SK-N-SH (cell line): Measurements from ENCODE around the gene UBE2E1. TPM values are rescaled to one million over a fixed set of nuclear protein-coding genes. Genes with fewer than 3 reads are reported as not detected.

Source experiments
- CTCF ChIA-PET: fragments of 300-600, 350-600 bp; formaldehyde crosslinking; extraction: SDS; loops from one replicate; lab custom pipeline; 2021; lab: Yijun Ruan, JAX
- POLR2A ChIA-PET: fragments of 350-600 bp; sonication (Branson Sonifier 250); formaldehyde crosslinking; extraction: SDS; loops from one replicate; lab custom pipeline; 2020; ENCODE audit warnings: antibody characterized with exemption, inconsistent platforms; lab: Yijun Ruan, JAX
- DNase-seq: peaks from one replicate; pipeline ENCODE4 v3.0.0; 2012
- H2AFZ ChIP-seq: fragments of 200-600 bp; sonication (generic); 2 replicates; pipeline ENCODE4 v1.8.1; 2016; ENCODE audit warnings: antibody characterized with exemption, mild to moderate bottlenecking, low read depth
- H3F3A ChIP-seq: fragments of 200-600 bp; sonication (generic); replicated peaks from 2 replicates; pipeline ENCODE3; 2016; ENCODE audit warnings: antibody characterized with exemption, mild to moderate bottlenecking; ENCODE audit not compliant: insufficient read depth
- H3K27ac ChIP-seq, 2 experiments: fragments of 200-500 bp in 1 of 2; fragments of 200-600 bp in 1 of 2; sonication (Bioruptor generic) in 1 of 2; sonication (generic), shearing (Covaris generic) in 1 of 2; 2 replicates each; pipeline versions ENCODE4 v1.5.1 to v1.6.1; 2014 to 2016; ENCODE audit warnings: low read depth in 2 of 2, inconsistent platforms in 1 of 2, low read length in 1 of 2, mild to moderate bottlenecking in 1 of 2, mixed read lengths in 1 of 2
- H3K27me3 ChIP-seq: fragments of 200-600 bp; sonication (generic), shearing (Covaris generic); 2 replicates; pipeline ENCODE4 v1.6.1; 2016; ENCODE audit warnings: mixed run types; ENCODE audit not compliant: insufficient read depth
- H3K36me3 ChIP-seq, 2 experiments: fragments of 200-500 bp in 1 of 2; fragments of 200-600 bp in 1 of 2; sonication (Bioruptor generic) in 1 of 2; sonication (generic) in 1 of 2; replicated peaks in 1 of 2; 2 replicates each; pipeline versions ENCODE3 to v1.5.1; 2014 to 2016; ENCODE audit warnings: low read length in 1 of 2, mild to moderate bottlenecking in 1 of 2; ENCODE audit not compliant: insufficient read depth in 2 of 2, control insufficient read depth in 1 of 2
- H3K4me1 ChIP-seq, 2 experiments: fragments of 200-500 bp in 1 of 2; fragments of 200-600 bp in 1 of 2; sonication (Bioruptor generic) in 1 of 2; sonication (generic), shearing (Covaris generic) in 1 of 2; 2 replicates each; pipeline versions ENCODE4 v1.5.1 to v1.6.1; 2014 to 2016; ENCODE audit warnings: low read depth in 1 of 2, low read length in 1 of 2, mixed run types in 1 of 2; ENCODE audit not compliant: insufficient read depth in 2 of 2, control insufficient read depth in 1 of 2
- H3K4me2 ChIP-seq: fragments of 200-600 bp; sonication (generic), shearing (Covaris generic); 2 replicates; pipeline ENCODE4 v1.6.1; 2017; ENCODE audit warnings: mixed run types
- H3K4me3 ChIP-seq, 2 experiments: fragments of 200-500 bp in 1 of 2; fragments of 200-600 bp in 1 of 2; sonication (Bioruptor generic) in 1 of 2; sonication (generic), shearing (Covaris generic) in 1 of 2; 2 replicates each; pipeline versions ENCODE4 v1.5.1 to v1.8.1; 2014 to 2016; ENCODE audit warnings: low read depth in 2 of 2, inconsistent platforms in 1 of 2, low read length in 1 of 2, mild to moderate bottlenecking in 1 of 2, mixed read lengths in 1 of 2, moderate library complexity in 1 of 2
- H3K79me2 ChIP-seq: fragments of 200-600 bp; sonication (generic); 2 replicates; pipeline ENCODE4 v1.8.1; 2017; ENCODE audit warnings: mild to moderate bottlenecking; ENCODE audit not compliant: insufficient read depth
- H3K9ac ChIP-seq: fragments of 200-600 bp; sonication (generic); 2 replicates; pipeline ENCODE4 v1.6.1; 2017; ENCODE audit warnings: mixed run types
- H3K9me2 ChIP-seq: fragments of 200-600 bp; sonication (generic); 2 replicates; pipeline ENCODE4 v1.6.1; 2017; ENCODE audit warnings: mixed run types
- H3K9me3 ChIP-seq: fragments of 200-600 bp; sonication (generic); 2 replicates; pipeline ENCODE4 v1.6.1; 2017; ENCODE audit warnings: mixed run types, mild to moderate bottlenecking, moderate library complexity
- H4K20me1 ChIP-seq: fragments of 200-600 bp; sonication (generic); 2 replicates; pipeline ENCODE4 v1.6.1; 2017; ENCODE audit warnings: mild to moderate bottlenecking, mixed run types; ENCODE audit not compliant: insufficient read depth
- FOSL2 ChIP-seq: IDR thresholded peaks from 2 replicates; pipeline ENCODE4 v1.4.0; 2012; ENCODE audit warnings: low read depth, mild to moderate bottlenecking, moderate library complexity, borderline replicate concordance
- FOXJ3 ChIP-seq: sonication (generic); formaldehyde crosslinking; IDR thresholded peaks from 2 replicates; pipeline ENCODE4 v1.5.1; 2020; ENCODE audit warnings: mild to moderate bottlenecking, missing genetic modification reagents
- GABPA ChIP-seq: IDR thresholded peaks from 2 replicates; pipeline ENCODE4 v1.4.0; 2012; ENCODE audit warnings: low read depth, mild to moderate bottlenecking
- GATA2 ChIP-seq: sonication (generic); formaldehyde crosslinking; IDR thresholded peaks from 2 replicates; pipeline ENCODE4 v1.5.0; 2020; ENCODE audit warnings: mild to moderate bottlenecking, missing genetic modification reagents
- IRF3 ChIP-seq: fragments of 150-350 bp; IDR thresholded peaks from 2 replicates; pipeline ENCODE4 v1.6.1; 2016; ENCODE audit warnings: mild to moderate bottlenecking, low read depth, low read length
- NRF1 ChIP-seq: IDR thresholded peaks from 2 replicates; pipeline ENCODE4 v1.6.1; 2012; ENCODE audit warnings: low read depth, mild to moderate bottlenecking, low read length
- PBX3 ChIP-seq: IDR thresholded peaks from 2 replicates; pipeline ENCODE4; 2012
- POLR2AphosphoS5 ChIP-seq: IDR thresholded peaks from 2 replicates; pipeline ENCODE4 v1.6.1; 2012; ENCODE audit warnings: low read depth, low read length
- RAD21 ChIP-seq: IDR thresholded peaks from 2 replicates; pipeline ENCODE4 v1.6.1; 2012; ENCODE audit warnings: mild to moderate bottlenecking, low read length
- RFX5 ChIP-seq: IDR thresholded peaks from 2 replicates; pipeline ENCODE4 v1.6.1; 2012; ENCODE audit warnings: mild to moderate bottlenecking, improper control_type of control experiment, low read length
- SMC3 ChIP-seq: IDR thresholded peaks from 2 replicates; pipeline ENCODE4 v1.6.1; 2012; ENCODE audit warnings: low read depth, low read length, improper control_type of control experiment
- TAF1 ChIP-seq: IDR thresholded peaks from 2 replicates; pipeline ENCODE4 v1.6.1; 2012; ENCODE audit warnings: low read depth, mild to moderate bottlenecking, low read length, moderate library complexity, borderline replicate concordance
- YY1 ChIP-seq: IDR thresholded peaks from 2 replicates; pipeline ENCODE4 v1.4.0; 2012; ENCODE audit warnings: low read depth, mild to moderate bottlenecking
- WGBS: methylation state at CpG from one replicate; pipeline ENCODE4 v1.1.6; 2017; ENCODE audit warnings: low lambda C conversion rate; 5-methylcytosine and 5-hydroxymethylcytosine counted together
- polyA plus RNA-seq, 3 experiments: library from polyadenylated mRNA; depleted of rRNA; stranded (reverse); fragments of >200 nt; gene quantifications; 2 replicates each; pipeline ENCODE4 v1.2.3, GENCODE V29; 2012
- TF ChIP-seq, protein P1 (sequence below): IDR thresholded peaks from 2 replicates; pipeline ENCODE4 v1.4.0; 2012; ENCODE audit warnings: low read depth, borderline replicate concordance

UBE2E1 gene
- polyA plus RNA-seq, 1 of the 3 experiments (the other 2 are of a cell fraction) = 59.9 TPM

- H3K79me2 ChIP-seq = peaks cover 67% of the 10 kb centered on the region
- 79% methylated on average over 1 of the region's 1 CpG for WGBS
- H3K27me3 ChIP-seq = no peaks in the 10 kb centered on the region
- peaks cover 2 to 8% of the 10 kb centered on the region in 2 experiments; a peak in 3 of 4 replicates for H3K4me1 ChIP-seq
- no peak for TF ChIP-seq GABPA
- TF ChIP-seq FOSL2 = no peak
- peak; percentile 33 for TF ChIP-seq GATA2 (CRISPR knock-in tag)
- TF ChIP-seq RAD21 = no peak
- H3K9me2 ChIP-seq = no peaks in the 10 kb centered on the region
- H3F3A ChIP-seq = peaks cover 2% of the 10 kb centered on the region
- H2AFZ ChIP-seq = no peak overlapping the region
- no peak overlapping the region for H3K4me2 ChIP-seq
- peaks cover 3 to 4% of the 10 kb centered on the region in 2 experiments for H3K36me3 ChIP-seq
- no peaks in the 10 kb centered on the region for H3K9me3 ChIP-seq
- H3K27ac ChIP-seq = peak overlapping the region in 1 of 2 experiments; percentile 50; a peak in 1 of 4 replicates
- no peak overlapping the region for H3K4me3 ChIP-seq
- no peak overlapping the region for H3K9ac ChIP-seq
- ChIA-PET CTCF (interaction anchor here (2.2 kb wide), 1 partner anchor 9 kb away, joined by 5 read pairs; no protein-coding TSS in a partner anchor), POLR2A (no interaction called here)
- peaks cover 47% of the 10 kb centered on the region for H4K20me1 ChIP-seq
- no peak for DNase-seq
Observed at GRCh38 chr3:23820888-23821287, 15.1 kb downstream of the UBE2E1 start.

- POLR2A ChIA-PET = no interaction called here
- Histone ChIP-seq H3K36me3 (peaks cover 3 to 4% of the 10 kb centered on the region in 2 experiments), H2AFZ (no peak overlapping the region)
Observed at GRCh38 chr3:23821858-23822257, 16.1 kb downstream of the UBE2E1 start.

More at GRCh38 chr3:23821858-23822257, 16.1 kb downstream of the UBE2E1 start:
- Histone ChIP-seq H3F3A (peaks cover 6% of the 10 kb centered on the region), H3K27me3 (no peaks in the 10 kb centered on the region), H3K79me2 (peaks cover 67% of the 10 kb centered on the region), H3K4me3 (no peak overlapping the region), H3K9me3 (no peaks in the 10 kb centered on the region), H3K4me1 (peaks cover 11 to 13% of the 10 kb centered on the region in 2 experiments; a peak in 3 of 4 replicates), H3K9ac (no peak overlapping the region), H3K4me2 (no peak overlapping the region), H3K9me2 (no peaks in the 10 kb centered on the region), H4K20me1 (peaks cover 55% of the 10 kb centered on the region), H3K27ac (no peak overlapping the region)
- no peak for TF ChIP-seq FOXJ3 (CRISPR knock-in tag)
- no peak for TF ChIP-seq YY1
- TF ChIP-seq, protein P1, sequence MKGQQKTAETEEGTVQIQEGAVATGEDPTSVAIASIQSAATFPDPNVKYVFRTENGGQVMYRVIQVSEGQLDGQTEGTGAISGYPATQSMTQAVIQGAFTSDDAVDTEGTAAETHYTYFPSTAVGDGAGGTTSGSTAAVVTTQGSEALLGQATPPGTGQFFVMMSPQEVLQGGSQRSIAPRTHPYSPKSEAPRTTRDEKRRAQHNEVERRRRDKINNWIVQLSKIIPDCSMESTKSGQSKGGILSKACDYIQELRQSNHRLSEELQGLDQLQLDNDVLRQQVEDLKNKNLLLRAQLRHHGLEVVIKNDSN = no peak
- no peak for TF ChIP-seq RFX5
- TF ChIP-seq IRF3 = no peak
- TF ChIP-seq SMC3 = no peak
- no peak for TF ChIP-seq POLR2AphosphoS5
- no peak for TF ChIP-seq TAF1
- no peak for TF ChIP-seq NRF1
- TF ChIP-seq PBX3 = no peak
- no peak for DNase-seq
- CTCF ChIA-PET = interaction anchor here (2.2 kb wide), 1 partner anchor 10 kb away, joined by 5 read pairs; no protein-coding TSS in a partner anchor
- WGBS = 100% methylated on average over 1 of the region's 1 CpG
